ENCODE results near the gene GNPDA1. TPM values are rescaled to one million over a fixed set of nuclear protein-coding genes. Genes with fewer than 3 reads are reported as not detected.

GNPDA1 gene
- total RNA-seq, 4 donors from 2014 or later = 13.2 to 106 (median 56.1) TPM

- DNase-seq = no peak
- Histone ChIP-seq H3K36me3 (no peaks in the 10 kb centered on the region), H3K27me3 (no peaks in the 10 kb centered on the region), H3K4me3 (no peak overlapping the region), H3K27ac (no peak overlapping the region), H3K9me3 (no peaks in the 10 kb centered on the region), H3K4me1 (no peaks in the 10 kb centered on the region)
- intact Hi-C loops (cut with DNase I; ENCODE audit: low total_unique reads) = no loop called here
- TF ChIP-seq CTCF (IDR thresholded peaks at IDR 0.05) (no peak), POLR2A (IDR thresholded peaks at IDR 0.05) (no peak)
These were observed 19.3 kb upstream of the GNPDA1 start for GRCh38 chr5:142032150-142032549.

- Histone ChIP-seq H3K27me3 (no peaks in the 10 kb centered on the region), H3K4me1 (no peaks in the 10 kb centered on the region), H3K4me3 (no peak overlapping the region), H3K9me3 (no peaks in the 10 kb centered on the region), H3K27ac (peak overlapping the region in 1 of 2 donors; percentile 83), H3K36me3 (no peaks in the 10 kb centered on the region)
- intact Hi-C loops (cut with DNase I; ENCODE audit: low total_unique reads) = no loop called here
- no peak for DNase-seq
- TF ChIP-seq CTCF (IDR thresholded peaks at IDR 0.05) (no peak), POLR2A (IDR thresholded peaks at IDR 0.05) (no peak)
These were observed 12.8 kb upstream of the GNPDA1 start for GRCh38 chr5:142025637-142026036.

GRCh38 chr5:142024771-142025304 is 12.0 kb upstream of the GNPDA1 start:
- Histone ChIP-seq H3K4me1 (no peaks in the 10 kb centered on the region), H3K27me3 (no peaks in the 10 kb centered on the region), H3K9me3 (no peaks in the 10 kb centered on the region), H3K4me3 (peak overlapping the region; percentile 38 to 42), H3K36me3 (no peaks in the 10 kb centered on the region), H3K27ac (peak overlapping the region; percentile 83)
- intact Hi-C loops (cut with DNase I; ENCODE audit: low total_unique reads) = no loop called here
- peak; percentile 78 to 80 for DNase-seq
- TF ChIP-seq POLR2A (IDR thresholded peaks at IDR 0.05) (peak; percentile 35 to 58), CTCF (IDR thresholded peaks at IDR 0.05) (no peak)

GRCh38 chr5:142023836-142024235 is 11.0 kb upstream of the GNPDA1 start:
- Histone ChIP-seq H3K27me3 (no peaks in the 10 kb centered on the region), H3K9me3 (no peaks in the 10 kb centered on the region), H3K27ac (no peak overlapping the region), H3K4me3 (no peak overlapping the region), H3K36me3 (no peaks in the 10 kb centered on the region), H3K4me1 (no peaks in the 10 kb centered on the region)
- intact Hi-C loops (cut with DNase I; ENCODE audit: low total_unique reads) = no loop called here
- no peak for DNase-seq
- TF ChIP-seq CTCF (IDR thresholded peaks at IDR 0.05) = no peak
- no peak for TF ChIP-seq POLR2A (IDR thresholded peaks at IDR 0.05)

- intact Hi-C loops (cut with DNase I; ENCODE audit: low total_unique reads) = no loop called here
- no peak overlapping the region for H3K4me3 ChIP-seq
- DNase-seq = no peak
- no peaks in the 10 kb centered on the region for H3K4me1 ChIP-seq
- H3K27ac ChIP-seq = no peak overlapping the region
- TF ChIP-seq POLR2A (IDR thresholded peaks at IDR 0.05) (no peak), CTCF (IDR thresholded peaks at IDR 0.05) (no peak)
- no peaks in the 10 kb centered on the region for H3K27me3 ChIP-seq
- no peaks in the 10 kb centered on the region for H3K36me3 ChIP-seq
- H3K9me3 ChIP-seq = no peaks in the 10 kb centered on the region
These were observed 7.4 kb upstream of the GNPDA1 start for GRCh38 chr5:142020122-142020659.
